NCI-H748 treated with DMSO at 0.1 percent for 48 hours (cell line): ENCODE measurements around the gene SLC35F4.
A peak's percentile ranks its signal among the peaks of the same experiment; 100 is the strongest.
"Not testable (repeated sequence)": the region's sequence is repeated elsewhere in the genome, so short reads cannot be mapped to it uniquely, and the experiment has no call there.

Source experiments
- DNase-seq: peaks from one replicate; lab custom pipeline; 2025; lab: John Stamatoyannopoulos, UW

SLC35F4 gene

GRCh38 chr14:57865403-57866198, at the start of gene SLC35F4:
SLC35F4 (minus strand) TSS chr14:57866092.
- DNase-seq, result peak; percentile 22

GRCh38 chr14:57909626-57910025, 43.7 kb upstream of the SLC35F4 start:
- no peak for DNase-seq

- no peak for DNase-seq
Observed at GRCh38 chr14:57903954-57904353, 38.1 kb upstream of the SLC35F4 start.

GRCh38 chr14:57898837-57899572, 33.1 kb upstream of the SLC35F4 start:
- no peak for DNase-seq

- DNase-seq, result no peak
Observed at GRCh38 chr14:57897144-57897748, 31.4 kb upstream of the SLC35F4 start.

- DNase-seq, result no peak
Observed at GRCh38 chr14:57889245-57889644, 23.4 kb upstream of the SLC35F4 start.

- no peak for DNase-seq
Observed at GRCh38 chr14:57884175-57884574, 18.3 kb upstream of the SLC35F4 start.

GRCh38 chr14:57883061-57883460, 17.2 kb upstream of the SLC35F4 start:
- DNase-seq, result no peak

- DNase-seq, result no peak
Observed at GRCh38 chr14:57879516-57879915, 13.6 kb upstream of the SLC35F4 start.

- DNase-seq, result no peak
Observed at GRCh38 chr14:57875985-57876384, 10.1 kb upstream of the SLC35F4 start.

GRCh38 chr14:57875296-57875695, 9.4 kb upstream of the SLC35F4 start:
- no peak for DNase-seq

- DNase-seq, result peak; percentile 10
Observed at GRCh38 chr14:57871459-57872080, 5.7 kb upstream of the SLC35F4 start.

GRCh38 chr14:57870686-57871457, 5.0 kb upstream of the SLC35F4 start:
- DNase-seq, result no peak

- no peak for DNase-seq
Observed at GRCh38 chr14:57869617-57870016, 3.7 kb upstream of the SLC35F4 start.

GRCh38 chr14:57866199-57866705, 360 bp upstream of the SLC35F4 start:
- peak; percentile 38 for DNase-seq

GRCh38 chr14:57865066-57865402, 858 bp downstream of the SLC35F4 start:
- no peak for DNase-seq

GRCh38 chr14:57864659-57865058, 1.2 kb downstream of the SLC35F4 start:
- no peak for DNase-seq

- no peak for DNase-seq
Observed at GRCh38 chr14:57863471-57863870, 2.4 kb downstream of the SLC35F4 start.

- DNase-seq, result not testable (repeated sequence)
Observed at GRCh38 chr14:57855666-57856065, 10.2 kb downstream of the SLC35F4 start.

- no peak for DNase-seq
Observed at GRCh38 chr14:57854571-57854970, 11.3 kb downstream of the SLC35F4 start.

- no peak for DNase-seq
Observed at GRCh38 chr14:57851354-57851753, 14.5 kb downstream of the SLC35F4 start.

GRCh38 chr14:57848786-57849185, 17.1 kb downstream of the SLC35F4 start:
- no peak for DNase-seq
